ENCODE results near the gene IRF7. TPM values are rescaled to one million over a fixed set of nuclear protein-coding genes. Genes with fewer than 3 reads are reported as not detected.
"Not testable (repeated sequence)": the region's sequence is repeated elsewhere in the genome, so short reads cannot be mapped to it uniquely, and the experiment has no call there.

The IRF7 gene
- 100 to 1,000 TPM; 160 to 165 TPM for total RNA-seq

DNA sequence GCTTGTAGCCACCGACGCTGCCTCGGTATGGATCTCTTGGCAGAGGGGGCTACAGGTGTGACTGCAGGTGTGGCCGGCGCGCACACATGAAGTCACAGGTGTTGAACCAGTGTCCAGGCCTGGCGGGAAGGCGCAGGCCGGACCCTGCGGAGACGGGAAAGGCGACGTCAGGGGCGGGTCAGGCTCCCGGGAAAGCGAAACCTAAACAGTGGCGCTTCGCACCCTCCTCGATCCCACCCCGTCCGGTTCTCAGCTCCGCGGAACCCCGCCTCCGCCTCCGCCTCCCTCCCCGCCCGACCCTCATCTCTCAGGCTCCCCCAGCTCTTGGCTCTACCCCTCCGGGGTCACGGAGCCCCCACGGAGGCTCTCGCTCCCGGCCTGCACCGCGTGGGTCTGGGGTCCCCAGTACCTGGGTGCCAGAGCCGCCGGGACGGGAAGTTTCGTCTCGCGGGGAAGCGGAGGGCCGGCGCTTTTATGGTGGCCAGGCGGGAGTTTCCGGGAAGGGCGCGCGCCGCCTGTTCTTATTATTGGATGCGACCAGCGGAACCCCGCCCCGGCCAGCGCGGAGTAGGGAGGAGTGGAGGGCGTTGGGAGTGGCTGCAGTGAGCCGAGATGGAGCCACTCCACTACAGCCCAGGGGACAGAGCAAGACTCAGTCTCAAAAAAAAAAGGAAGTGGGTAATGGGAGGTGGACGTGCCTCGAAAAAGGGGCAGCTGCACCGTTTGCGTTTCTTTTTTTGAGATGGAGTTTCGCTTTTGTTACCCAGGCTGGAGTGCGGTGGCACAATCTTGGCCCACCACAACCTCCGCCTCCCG is at the start of gene IRF7:
IRF7 (minus strand) TSS at position 447 of the 816 bp plus-strand sequence. CDS start 586 bp downstream, outside the sequence.
- DNase-seq, result peak; percentile 94
- Mint-ChIP-seq H3K27me3 (no peaks in the 10 kb centered on the region), H3K36me3 (peaks cover 12% of the 10 kb centered on the region), H3K4me3 (peak within 1 kb of the TSS; percentile 93), H3K27ac (peak within 1 kb of the TSS; percentile 97), H3K4me1 (peaks cover 13% of the 10 kb centered on the region), H3K9me3 (no peaks in the 10 kb centered on the region)
- POLR2A ChIA-PET, result interaction anchor here (0.6 to 1.6 kb wide), 20 partner anchors 10 to 272 kb away, joined by 3 to 22 read pairs (median 4); partner anchors contain the start of genes DEAF1, HRAS, PHRF1 and TMEM80
- ATAC-seq (ENCODE audit: low read depth), result peak; percentile 77

DNA sequence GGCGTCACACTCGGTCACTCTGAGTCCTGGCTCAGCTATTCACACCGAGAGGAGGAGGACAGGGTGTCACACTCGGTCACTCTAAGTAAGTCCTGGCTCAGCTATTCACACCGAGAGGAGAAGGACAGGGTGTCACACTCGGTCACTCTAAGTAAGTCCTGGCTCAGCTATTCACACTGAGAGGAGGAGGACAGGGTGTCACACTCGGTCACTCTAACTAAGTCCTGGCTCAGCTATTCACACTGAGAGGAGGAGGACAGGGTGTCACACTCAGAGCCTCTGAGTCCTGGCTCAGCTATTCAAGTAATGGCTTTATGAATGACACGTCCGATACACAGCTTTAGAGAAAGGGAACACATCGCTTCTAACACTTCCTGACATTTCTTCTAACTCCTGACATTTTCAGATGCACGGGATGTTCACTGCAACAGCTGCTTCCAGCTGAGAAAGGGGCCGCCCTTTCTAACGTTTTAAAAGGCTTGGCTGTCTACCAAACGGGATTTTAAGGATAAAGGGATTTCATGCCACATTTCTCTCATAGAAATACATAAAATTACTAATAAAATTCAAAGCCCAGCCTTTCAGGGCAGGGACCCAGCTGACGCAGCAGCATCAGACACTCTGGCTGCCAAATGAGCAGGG is 49.4 kb upstream of the IRF7 start:
- Mint-ChIP-seq H3K9me3 (no peaks in the 10 kb centered on the region), H3K36me3 (peaks cover 1% of the 10 kb centered on the region), H3K27ac (no peak overlapping the region), H3K4me3 (no peak overlapping the region), H3K4me1 (peaks cover 2% of the 10 kb centered on the region), H3K27me3 (no peaks in the 10 kb centered on the region)
- POLR2A ChIA-PET, result no interaction called here
- DNase-seq (no peak), ATAC-seq (ENCODE audit: low read depth) (no peak)

DNA sequence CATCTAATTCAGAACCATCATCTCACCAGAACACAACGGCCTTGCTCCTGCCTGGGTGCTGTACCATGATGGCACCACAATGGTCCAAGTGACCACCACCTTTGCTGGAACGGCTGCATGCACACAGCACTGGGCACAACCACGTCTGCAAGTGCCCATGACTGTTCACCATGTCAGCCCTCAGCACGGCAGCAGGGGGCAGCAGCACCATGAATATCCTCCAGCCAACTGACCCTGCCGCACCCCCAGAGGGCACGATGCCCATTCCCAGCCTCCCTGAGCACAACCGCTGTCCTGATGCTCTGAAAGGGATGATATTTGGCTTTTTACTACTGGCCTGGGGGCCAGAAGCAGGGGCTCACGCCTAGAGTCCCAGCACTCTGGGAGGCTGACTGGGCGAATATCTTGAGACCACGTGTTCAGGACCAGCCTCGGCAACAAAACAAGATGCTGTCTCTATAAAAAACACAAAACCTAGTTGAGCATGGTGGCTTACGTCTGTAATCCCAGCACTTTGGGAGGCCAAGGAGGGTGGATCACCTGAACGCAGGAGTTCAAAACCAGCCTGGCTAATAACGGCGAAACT is 47.0 kb upstream of the IRF7 start:
- no peaks in the 10 kb centered on the region for H3K9me3 Mint-ChIP-seq
- peaks cover 1% of the 10 kb centered on the region for H3K36me3 Mint-ChIP-seq
- peaks cover 2% of the 10 kb centered on the region for H3K4me1 Mint-ChIP-seq
- H3K4me3 Mint-ChIP-seq, result no peak overlapping the region
- H3K27ac Mint-ChIP-seq, result no peak overlapping the region
- DNase-seq (peak; percentile 55), ATAC-seq (ENCODE audit: low read depth) (peak; percentile 70)
- POLR2A ChIA-PET, result interaction anchor here (2.0 kb wide), 1 partner anchor 62 kb away, joined by 6 read pairs; no protein-coding TSS in a partner anchor
- H3K27me3 Mint-ChIP-seq, result no peaks in the 10 kb centered on the region

DNA sequence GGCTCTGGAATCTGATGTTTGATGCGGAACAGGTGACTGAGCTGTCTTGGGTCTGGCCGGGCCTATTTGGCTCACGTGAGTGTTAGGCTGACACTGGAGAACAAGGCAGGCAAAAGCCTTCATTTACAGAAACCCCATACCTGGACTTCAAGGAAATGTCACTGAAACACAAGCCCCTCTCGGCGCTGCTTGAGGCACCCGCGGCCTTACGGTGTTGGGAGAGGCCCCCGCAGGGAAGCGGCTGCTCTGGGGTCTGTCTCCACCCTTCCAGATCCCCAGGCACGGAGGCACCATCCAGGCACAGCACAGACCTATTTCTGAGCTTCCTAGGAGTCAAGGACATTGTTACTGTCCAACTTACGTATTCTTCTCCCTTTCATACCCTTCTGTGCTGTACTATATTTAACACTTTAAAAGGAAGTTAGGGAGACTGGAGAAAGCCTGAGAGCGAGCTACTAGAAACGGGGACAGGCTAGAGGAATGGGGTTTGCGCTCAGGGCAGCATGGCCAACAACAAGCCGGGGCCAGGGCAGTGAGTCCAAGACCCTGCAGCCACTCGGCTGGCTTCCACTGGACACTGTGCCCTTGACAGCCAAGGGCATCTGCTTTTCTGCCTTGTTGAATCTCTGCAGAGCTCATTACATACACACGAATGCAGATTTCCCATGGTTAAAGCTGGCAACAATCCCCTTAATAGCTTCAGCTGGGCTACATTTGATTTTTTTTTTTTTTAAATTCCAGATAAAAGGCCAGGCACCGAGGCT is 45.1 kb upstream of the IRF7 start:
- Mint-ChIP-seq H3K4me3 (no peak overlapping the region), H3K27me3 (no peaks in the 10 kb centered on the region)

DNA sequence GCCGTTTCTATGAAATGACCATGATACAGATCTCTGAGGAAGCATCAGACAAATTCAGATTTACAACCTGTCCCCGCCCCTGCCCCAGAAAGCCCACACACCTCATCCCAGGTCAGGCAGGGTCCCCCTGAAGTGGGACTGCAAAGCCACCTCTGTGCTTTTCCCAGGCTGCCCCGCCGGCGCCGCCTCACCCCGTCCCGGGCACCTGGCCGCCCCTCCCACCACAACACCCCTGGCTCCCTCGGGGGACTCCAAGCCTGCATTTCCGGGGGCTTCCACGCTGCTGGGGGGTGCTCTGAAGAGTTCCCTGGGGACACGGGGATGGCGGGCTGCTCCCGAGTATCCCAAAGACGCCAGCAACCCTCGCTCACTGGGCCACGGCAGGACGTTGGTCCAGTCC is 44.5 kb upstream of the IRF7 start:
- Mint-ChIP-seq H3K9me3 (no peaks in the 10 kb centered on the region), H3K4me3 (no peak overlapping the region), H3K36me3 (peaks cover under 1% of the 10 kb centered on the region), H3K27ac (no peak overlapping the region), H3K4me1 (no peaks in the 10 kb centered on the region), H3K27me3 (no peaks in the 10 kb centered on the region)
- ATAC-seq (ENCODE audit: low read depth) (no peak), DNase-seq (no peak)
- POLR2A ChIA-PET, result no interaction called here

More for the DNA sequence above, 45.1 kb upstream of the IRF7 start:
- Mint-ChIP-seq H3K27ac (no peak overlapping the region), H3K9me3 (no peaks in the 10 kb centered on the region), H3K4me1 (no peaks in the 10 kb centered on the region), H3K36me3 (peaks cover 1% of the 10 kb centered on the region)
- POLR2A ChIA-PET, result no interaction called here
- DNase-seq (no peak), ATAC-seq (ENCODE audit: low read depth) (no peak)

DNA sequence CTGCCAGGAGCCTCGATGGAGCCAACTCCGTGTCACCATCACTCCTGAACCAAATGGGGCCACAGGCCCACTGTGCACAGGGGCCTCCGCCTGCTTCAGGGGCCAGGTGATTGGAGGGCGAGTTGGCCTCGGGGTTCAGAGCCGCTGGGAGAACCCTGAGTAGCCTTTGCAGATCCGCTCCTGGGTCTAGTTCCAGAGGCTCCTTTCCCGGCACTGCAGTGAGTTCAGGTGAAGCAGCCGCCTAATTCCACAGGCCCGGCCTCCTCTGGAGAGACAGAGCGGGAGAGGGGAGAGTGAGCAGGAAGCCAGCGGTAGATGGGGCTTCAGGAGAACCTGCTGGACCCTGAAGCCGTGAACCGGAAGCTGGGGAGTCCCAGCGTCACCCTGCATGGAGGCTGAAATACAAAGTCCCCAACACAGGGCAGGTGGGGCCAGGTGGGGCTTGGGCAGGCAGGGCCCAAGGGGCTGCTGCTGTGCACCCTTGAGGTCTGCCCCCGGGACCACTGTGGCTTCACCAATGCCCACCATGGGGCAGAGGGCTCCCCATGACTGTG is 43.9 kb upstream of the IRF7 start:
- Mint-ChIP-seq H3K9me3 (no peaks in the 10 kb centered on the region), H3K27ac (no peak overlapping the region), H3K27me3 (no peaks in the 10 kb centered on the region), H3K4me3 (no peak overlapping the region), H3K36me3 (no peaks in the 10 kb centered on the region), H3K4me1 (no peaks in the 10 kb centered on the region)
- DNase-seq (no peak), ATAC-seq (ENCODE audit: low read depth) (no peak)
- POLR2A ChIA-PET, result interaction anchor here (0.6 kb wide), 1 partner anchor 36 kb away, joined by 3 read pairs; the partner anchor contains the start of genes DEAF1 and TMEM80

DNA sequence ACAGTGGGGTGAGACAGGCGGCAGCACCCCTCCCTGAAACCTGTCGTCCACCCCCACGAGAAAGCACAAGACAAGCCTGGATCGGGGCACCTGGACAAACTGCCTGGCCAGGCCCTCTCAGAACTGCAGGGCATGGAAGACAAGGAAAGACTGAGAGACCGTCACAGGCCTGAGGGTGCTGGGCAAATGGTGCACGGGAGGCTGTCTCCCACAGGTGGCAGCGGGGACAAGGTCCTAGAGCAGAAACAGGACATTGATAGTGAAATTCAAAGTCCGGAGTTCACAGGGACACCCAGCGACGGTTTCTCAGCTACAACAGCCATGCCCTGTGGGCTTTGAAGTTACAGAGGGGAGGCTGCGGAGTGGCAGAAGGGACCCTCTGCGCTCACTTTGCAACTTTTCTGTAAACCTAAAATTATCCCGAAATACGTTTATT is 42.0 kb upstream of the IRF7 start:
- ATAC-seq (ENCODE audit: low read depth), result no peak
- H3K27ac Mint-ChIP-seq, result no peak overlapping the region
- POLR2A ChIA-PET, result no interaction called here
- H3K36me3 Mint-ChIP-seq, result no peaks in the 10 kb centered on the region
- H3K9me3 Mint-ChIP-seq, result no peaks in the 10 kb centered on the region
- no peak overlapping the region for H3K4me3 Mint-ChIP-seq
- DNase-seq, result no peak
- H3K27me3 Mint-ChIP-seq, result no peaks in the 10 kb centered on the region
- H3K4me1 Mint-ChIP-seq, result no peaks in the 10 kb centered on the region

DNA sequence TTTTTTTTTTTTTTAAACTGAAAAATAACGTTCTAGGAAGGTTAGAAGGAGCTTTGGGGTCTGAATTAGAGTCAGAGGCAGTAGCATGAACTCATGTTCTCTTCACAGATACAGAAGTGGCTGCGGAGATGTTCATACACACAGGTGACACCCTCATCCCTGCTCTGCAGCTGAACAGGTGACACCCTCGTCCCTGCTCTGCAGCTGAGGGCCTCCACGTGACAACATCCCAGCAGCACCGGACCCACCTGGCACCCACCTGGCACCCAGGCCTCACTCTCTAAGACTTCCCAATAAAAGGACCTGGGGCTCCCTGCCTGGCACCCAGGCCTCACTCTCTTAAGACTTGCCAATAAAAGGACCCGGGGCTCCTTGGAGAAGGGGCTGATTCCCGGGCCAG is 41.1 kb upstream of the IRF7 start:
- H3K4me3 Mint-ChIP-seq, result no peak overlapping the region
- H3K27ac Mint-ChIP-seq, result no peak overlapping the region
- no peak for DNase-seq
- no peaks in the 10 kb centered on the region for H3K27me3 Mint-ChIP-seq
- POLR2A ChIA-PET, result no interaction called here
- peaks cover 3% of the 10 kb centered on the region for H3K36me3 Mint-ChIP-seq
- no peaks in the 10 kb centered on the region for H3K4me1 Mint-ChIP-seq
- no peak for ATAC-seq (ENCODE audit: low read depth)
- no peaks in the 10 kb centered on the region for H3K9me3 Mint-ChIP-seq

DNA sequence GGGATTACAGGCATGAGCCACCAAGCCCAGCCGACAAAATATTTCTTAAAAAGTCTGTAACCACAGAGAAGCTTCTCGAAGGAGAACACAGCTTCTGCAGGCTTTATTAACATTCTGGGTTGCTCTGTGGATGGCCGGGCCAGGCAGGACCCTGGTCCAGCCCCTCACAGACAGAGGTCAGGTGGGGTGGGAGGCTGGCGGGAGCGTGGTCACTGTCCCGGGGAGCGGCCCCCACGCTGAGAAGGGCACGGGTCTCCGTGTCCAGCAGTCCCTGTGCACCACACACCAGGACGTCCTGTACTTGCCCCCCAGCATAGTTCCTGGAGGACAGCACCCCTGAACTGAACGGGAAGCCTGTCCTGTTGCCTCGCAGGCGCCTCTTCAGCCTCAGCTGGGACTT is 40.7 kb upstream of the IRF7 start:
- Mint-ChIP-seq H3K4me3 (no peak overlapping the region), H3K9me3 (no peaks in the 10 kb centered on the region), H3K36me3 (peaks cover 3% of the 10 kb centered on the region), H3K27ac (no peak overlapping the region), H3K27me3 (no peaks in the 10 kb centered on the region), H3K4me1 (no peaks in the 10 kb centered on the region)
- ATAC-seq (ENCODE audit: low read depth) (no peak), DNase-seq (no peak)
- POLR2A ChIA-PET, result no interaction called here

DNA sequence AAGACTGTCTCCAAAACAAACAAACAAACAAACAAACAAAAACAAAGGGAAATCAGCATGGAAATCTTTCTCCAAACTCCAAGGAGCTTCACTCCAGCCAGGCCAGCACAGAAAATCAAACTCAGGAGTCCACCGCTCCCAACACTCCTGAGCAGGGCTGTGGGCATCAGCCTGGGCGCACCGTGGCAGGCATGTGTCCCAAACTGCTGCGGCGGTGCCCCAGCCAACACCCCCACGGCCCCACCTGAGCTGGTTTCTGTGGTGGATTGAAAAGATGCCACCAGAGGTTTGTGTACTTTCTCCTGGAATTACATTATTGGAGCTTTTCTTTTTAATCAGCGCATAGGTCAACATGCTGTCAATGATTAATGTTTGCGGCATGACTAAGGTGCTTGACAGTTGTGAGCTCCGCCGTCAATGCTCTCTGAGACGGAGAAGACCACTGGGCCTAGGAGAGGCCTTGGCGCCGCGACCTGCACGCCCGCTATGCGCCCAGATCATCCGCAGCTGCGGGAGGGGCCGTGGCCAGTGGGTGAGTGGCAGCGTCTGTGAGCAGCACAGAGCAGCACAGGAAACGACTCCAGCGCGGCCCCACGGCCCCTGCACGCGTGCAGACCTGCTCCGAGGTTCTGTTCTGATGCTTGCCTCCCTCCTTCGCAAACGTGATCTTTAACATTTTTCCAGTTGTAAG is 39.4 kb upstream of the IRF7 start:
- POLR2A ChIA-PET, result interaction anchor here (1.1 kb wide), 1 partner anchor 54 kb away, joined by 5 read pairs; no protein-coding TSS in a partner anchor
- Mint-ChIP-seq H3K27ac (no peak overlapping the region), H3K27me3 (no peaks in the 10 kb centered on the region), H3K4me1 (no peaks in the 10 kb centered on the region), H3K4me3 (no peak overlapping the region), H3K36me3 (peaks cover 5% of the 10 kb centered on the region), H3K9me3 (no peaks in the 10 kb centered on the region)
- ATAC-seq (ENCODE audit: low read depth) (no peak), DNase-seq (no peak)

DNA sequence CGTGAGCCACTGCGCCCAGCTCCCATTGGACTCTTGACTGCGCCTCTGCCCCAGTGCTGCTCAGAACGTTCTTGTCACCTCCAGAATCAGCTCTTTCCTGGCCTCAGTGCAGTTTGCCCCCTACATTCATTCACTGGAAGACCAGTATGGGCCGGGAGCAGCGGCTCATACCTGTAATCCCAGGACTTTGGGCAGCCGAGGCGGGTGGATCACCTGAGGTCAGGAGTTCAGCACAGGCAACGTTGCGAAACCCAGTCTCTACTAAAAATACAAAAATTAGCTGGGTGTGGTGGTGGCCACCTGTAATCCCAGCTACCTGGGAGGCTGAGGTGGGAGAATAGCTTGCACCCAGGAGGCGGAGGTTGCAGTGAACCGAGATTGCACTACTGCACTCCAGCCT is 38.7 kb upstream of the IRF7 start:
- POLR2A ChIA-PET, result interaction anchor here (1.1 kb wide), 1 partner anchor 55 kb away, joined by 5 read pairs; no protein-coding TSS in a partner anchor
- H3K4me1 Mint-ChIP-seq; H3K9me3 Mint-ChIP-seq; H3K36me3 Mint-ChIP-seq; H3K27ac Mint-ChIP-seq; H3K4me3 Mint-ChIP-seq; H3K27me3 Mint-ChIP-seq; DNase-seq; ATAC-seq (ENCODE audit: low read depth): not testable (repeated sequence)

DNA sequence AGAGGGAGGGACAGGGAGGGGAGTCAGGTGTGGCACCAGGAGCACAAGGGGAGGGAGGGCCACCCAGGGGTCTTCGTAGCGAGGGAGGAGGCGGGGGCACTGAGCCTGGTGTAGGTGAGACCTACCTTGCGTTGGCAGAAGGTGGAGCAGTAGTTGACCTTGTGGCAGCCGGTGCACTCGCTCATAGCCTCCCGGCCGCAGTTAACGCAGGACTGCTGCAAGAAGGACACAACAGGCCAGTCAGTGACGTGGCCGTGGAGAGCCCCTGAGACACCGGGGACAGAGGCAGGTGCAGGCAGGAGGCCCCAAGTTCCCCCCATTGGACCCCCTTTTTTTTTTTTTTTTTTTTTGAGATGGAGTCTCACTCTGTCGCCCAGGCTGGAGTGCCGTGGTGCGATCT is 38.1 kb upstream of the IRF7 start:
- Mint-ChIP-seq H3K4me1 (no peaks in the 10 kb centered on the region), H3K27ac (no peak overlapping the region), H3K9me3 (no peaks in the 10 kb centered on the region), H3K27me3 (no peaks in the 10 kb centered on the region), H3K4me3 (no peak overlapping the region), H3K36me3 (peaks cover 5% of the 10 kb centered on the region)
- no peak for ATAC-seq (ENCODE audit: low read depth)
- no peak for DNase-seq
- POLR2A ChIA-PET, result interaction anchor here (1.1 kb wide), 1 partner anchor 55 kb away, joined by 5 read pairs; no protein-coding TSS in a partner anchor
